GM11168 (cell line): ENCODE measurements around the gene NMNAT2.

Experiments used
- in situ Hi-C: fragments of 300-500 bp; cut with MboI; formaldehyde crosslinking; loops from one replicate; pipeline ENCODE4 v1.12.0; 2022; ENCODE audit warnings: low sequenced_read_pairs; ENCODE audit not compliant: unreplicated experiment

NMNAT2 gene

GRCh38 chr1:183291802-183292514 lies 126.2 kb downstream of the NMNAT2 start:
- in situ Hi-C loops: no loop called here

- in situ Hi-C loops: no loop called here
These were observed 126.9 kb downstream of the NMNAT2 start for GRCh38 chr1:183291216-183291762.

GRCh38 chr1:183290628-183291027 lies 127.6 kb downstream of the NMNAT2 start:
- in situ Hi-C loops: no loop called here

DNA sequence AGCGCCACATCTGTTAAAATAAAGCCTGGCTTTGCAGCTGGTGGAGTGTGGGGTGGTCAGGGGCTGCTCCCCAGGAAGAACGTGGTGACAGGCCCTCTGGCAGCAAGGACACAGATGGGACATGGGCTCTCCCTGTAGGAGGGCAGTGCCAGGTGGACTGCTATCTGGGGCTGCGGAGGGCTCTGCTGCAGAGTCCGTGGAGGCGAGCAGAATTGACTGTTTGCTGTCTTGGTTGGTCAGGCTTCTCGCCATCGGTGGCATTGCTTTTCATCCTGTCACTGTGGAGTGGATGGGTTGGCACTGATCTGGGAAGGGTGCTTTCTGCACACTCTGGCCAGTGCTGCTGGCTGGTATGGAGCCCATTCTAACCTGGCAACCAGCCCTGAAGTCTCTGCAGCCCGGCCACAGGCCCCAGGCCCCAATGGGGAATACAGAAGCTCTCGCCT lies 129.1 kb downstream of the NMNAT2 start:
- in situ Hi-C loops: no loop called here

GRCh38 chr1:183288583-183288982 lies 129.6 kb downstream of the NMNAT2 start:
- in situ Hi-C loops: no loop called here

DNA sequence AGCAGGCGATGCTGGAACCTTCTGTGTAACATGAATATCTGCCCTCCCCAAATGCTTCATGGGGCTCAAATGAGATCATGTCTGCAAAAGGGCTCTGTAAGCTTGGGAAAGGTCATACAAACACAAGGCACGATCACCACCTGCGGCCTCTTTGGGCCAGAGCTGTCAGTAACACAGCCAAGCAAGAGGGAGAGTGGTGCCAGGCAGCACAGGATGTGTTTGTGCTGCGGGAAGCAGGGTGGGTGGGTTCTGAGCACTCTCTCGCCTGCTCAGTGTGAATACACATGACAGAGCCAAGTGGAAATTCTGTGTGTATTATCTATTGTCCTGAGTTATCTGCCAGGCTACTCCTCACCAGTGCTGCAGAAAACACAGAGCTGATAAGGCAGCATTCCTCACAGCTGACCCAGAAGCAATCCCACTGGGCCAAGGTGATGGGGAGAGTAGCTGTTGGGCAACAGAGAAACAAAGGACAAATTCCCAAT lies 130.9 kb downstream of the NMNAT2 start:
- in situ Hi-C loops: no loop called here

- in situ Hi-C loops: no loop called here
These were observed 132.4 kb downstream of the NMNAT2 start for GRCh38 chr1:183285746-183286145.

DNA sequence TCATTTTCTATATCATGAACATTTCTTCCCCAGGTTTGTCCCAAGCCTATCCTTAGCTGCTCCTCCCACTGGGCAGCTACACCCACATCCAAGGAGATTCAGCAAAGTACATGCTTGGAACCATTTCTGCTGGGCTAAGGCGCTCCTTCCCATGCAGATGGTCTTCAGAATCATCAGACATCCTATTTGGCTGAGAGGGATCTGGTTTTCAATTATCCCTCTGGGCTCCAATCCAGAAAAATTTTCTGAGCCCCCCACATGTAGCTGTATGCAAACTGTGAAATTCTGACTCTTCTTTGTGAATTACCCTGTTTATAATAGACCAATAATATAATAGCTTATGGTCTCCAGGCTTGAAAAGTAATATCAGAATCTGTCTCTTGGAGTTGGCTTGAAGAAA lies 132.9 kb downstream of the NMNAT2 start:
- in situ Hi-C loops: no loop called here

GRCh38 chr1:183284086-183284485 lies 134.1 kb downstream of the NMNAT2 start:
- in situ Hi-C loops: no loop called here

- in situ Hi-C loops: no loop called here
These were observed 134.9 kb downstream of the NMNAT2 start for GRCh38 chr1:183283286-183283685.

DNA sequence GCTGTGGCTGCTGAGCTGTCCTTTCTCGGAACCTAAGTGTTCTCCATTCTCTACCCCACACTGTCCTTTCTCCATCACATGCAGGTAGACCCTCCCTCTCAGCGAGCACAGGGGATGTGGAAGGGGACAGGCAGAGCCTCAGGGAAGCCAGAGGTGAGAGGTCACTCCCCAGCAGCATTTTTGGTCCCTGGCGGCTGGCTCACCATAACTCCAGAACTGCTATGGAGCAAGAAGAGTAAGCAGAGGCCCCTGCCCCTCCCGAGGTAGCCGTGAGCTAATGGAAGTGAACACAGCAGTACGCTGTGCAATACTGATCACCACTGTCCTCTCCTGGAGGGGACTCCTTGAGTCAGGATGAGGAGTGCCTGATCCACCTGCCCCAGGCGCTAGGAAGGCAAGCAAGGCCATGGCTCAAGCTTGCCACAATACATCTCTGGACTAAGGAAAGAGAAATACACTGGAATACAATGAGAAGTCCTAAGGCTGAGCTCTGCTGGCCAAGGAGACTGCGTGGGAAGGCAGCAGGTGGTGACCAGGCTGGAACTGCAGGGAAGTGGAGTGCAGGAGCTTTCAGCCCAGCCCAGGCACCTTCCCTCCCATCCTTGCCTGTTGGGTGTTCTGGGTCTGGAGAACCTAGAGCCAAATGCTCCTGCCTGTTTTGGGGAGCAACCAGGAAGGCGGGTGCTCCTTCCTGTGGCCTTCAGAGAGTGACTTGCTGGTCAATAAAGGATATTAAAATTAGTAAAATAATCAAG lies 135.9 kb downstream of the NMNAT2 start:
- in situ Hi-C loops: no loop called here

DNA sequence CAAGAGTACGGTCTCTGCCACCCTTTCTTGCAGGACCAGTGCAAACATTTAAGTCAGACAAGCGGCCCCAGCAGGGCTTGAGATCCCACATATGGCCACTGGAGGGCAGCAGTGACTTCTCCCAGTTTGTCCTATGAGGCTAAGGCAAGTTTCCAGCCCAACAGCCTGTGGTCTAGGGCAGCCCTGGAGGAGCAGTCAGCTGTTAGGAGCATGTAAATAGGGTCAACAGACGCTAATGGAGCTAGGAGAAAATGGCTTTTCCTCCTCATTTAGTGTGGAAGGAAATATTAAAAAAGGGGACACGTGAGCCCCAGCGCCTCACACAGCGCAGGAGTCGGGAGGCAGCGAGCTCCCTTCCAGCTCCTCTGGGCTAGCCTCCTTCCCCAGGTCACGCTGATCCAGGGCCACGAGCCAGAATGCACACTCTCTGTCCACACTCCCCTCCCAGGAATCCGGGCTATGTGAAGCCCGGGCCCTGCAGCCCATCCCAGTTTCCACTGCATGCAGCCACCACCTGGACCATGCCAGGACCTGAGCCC lies 136.6 kb downstream of the NMNAT2 start:
- in situ Hi-C loops: no loop called here

GRCh38 chr1:183281039-183281438 lies 137.1 kb downstream of the NMNAT2 start:
- in situ Hi-C loops: no loop called here

- in situ Hi-C loops: no loop called here
These were observed 138.3 kb downstream of the NMNAT2 start for GRCh38 chr1:183279835-183280234.

DNA sequence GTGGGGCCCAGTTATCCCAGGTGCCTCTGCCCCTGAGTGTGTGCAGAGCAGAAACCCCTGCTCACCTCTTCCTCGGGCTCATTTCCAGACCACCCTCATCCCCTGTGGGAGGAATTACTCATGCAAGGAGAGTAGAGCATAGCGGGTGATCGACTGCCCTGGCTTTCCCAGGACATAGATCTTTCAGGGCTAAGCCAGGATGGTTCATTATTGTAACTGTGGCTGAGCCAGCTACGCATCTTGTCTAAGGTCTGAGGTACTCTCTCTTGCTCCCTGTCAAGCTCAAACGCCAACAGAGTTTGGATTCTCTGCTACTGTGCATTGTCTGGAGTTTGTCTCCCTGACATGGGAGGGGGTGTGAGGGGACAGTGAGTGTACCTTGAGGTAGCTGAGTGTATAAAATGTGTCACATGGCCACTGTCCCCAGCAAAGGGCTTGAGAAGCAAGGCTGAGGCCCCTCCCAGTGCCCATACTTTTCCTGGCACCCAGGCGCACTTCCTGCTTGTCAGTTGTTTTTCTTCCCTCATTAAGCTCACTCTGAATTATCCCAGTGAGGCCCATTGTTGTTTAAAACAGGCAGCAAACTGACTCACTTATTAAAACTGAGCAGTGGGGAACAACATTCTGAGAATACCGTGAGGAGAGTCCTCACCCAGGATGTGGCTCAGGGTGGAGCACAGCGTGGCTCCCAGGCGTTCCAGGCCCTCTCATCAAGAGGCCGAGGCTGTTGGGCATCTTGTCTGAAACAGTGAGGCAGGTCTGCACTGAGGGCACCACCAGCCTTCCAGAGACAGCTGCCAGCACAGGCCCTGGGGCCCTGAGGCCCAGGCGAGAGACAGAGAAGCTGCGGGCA lies 139.2 kb downstream of the NMNAT2 start:
- in situ Hi-C loops: no loop called here

DNA sequence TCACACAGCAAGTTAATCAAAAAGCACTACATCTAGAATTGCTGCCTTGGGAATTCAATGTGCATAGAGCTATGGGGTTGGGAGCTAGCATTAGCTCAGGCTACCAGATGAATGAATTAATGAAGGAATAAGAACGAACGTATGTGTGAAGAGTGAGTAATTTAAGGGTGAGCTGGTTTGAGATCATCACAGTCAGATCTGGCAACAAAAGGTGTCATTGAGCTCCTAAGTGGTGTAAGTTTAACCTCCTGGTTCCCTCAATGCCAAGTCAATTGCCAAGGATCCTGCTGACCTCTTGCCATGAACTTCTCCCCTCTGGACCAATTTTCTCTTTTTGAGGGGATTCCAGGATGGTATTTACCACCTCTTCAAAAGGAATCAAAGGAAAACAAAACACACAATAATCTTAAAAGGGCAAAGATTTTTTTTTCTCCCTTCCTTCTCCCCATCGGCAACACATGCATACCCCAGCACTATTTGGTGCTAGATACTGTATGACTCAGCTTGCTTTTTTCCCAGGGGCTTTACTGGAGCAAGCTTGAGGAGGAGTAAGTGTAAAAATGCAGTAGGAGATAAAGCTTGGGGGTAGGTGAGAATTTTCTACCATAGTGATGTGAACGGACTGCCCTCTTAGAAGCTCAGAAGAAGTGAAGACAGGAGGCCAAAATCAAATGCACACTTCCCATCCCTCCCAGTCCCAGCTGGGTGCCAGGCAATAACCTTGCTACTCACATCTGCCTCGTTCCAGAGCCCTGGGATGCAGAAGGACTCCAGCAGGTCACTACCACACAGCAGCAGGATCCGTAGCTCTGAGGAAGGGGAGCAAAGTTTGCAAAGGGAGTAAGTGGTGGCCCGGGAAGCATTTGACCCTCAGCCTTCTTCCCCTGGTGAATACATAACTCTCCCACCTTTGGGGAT lies 140.1 kb downstream of the NMNAT2 start:
- in situ Hi-C loops: no loop called here

DNA sequence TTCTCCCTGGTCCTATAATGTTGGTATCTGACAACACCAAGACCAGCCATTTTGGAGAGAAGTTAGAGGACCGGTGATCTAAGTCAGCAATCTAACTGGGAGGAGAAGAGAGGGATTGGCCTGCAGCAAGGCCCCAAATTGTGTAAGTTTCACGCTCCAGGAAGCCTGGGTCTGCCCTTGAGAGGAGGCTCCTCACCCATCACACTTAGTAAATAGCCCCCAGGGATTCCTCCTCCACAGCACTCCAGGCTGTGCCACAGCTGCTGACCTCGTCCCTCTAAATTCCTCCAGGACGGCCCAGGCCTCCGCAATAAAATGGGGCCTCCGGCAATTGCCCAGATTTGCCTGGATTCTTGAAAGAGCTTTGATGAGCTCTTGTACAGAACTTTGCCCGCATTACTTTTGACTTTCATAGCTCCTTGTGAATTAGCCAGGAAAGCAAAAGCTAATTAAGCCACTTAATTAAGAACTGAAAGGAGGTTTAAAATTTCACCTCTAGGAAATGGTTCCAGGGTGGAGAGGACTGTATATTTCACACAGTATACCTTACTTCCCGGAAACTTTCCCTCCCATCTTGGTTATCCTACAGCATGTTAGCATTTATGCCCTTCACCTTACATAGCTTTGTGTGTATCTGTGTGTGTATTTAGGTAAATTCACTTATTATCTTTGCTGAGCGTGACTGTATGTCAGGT lies 141.6 kb downstream of the NMNAT2 start:
- in situ Hi-C loops: no loop called here

- in situ Hi-C loops: no loop called here
These were observed 142.9 kb downstream of the NMNAT2 start for GRCh38 chr1:183275322-183275721.

- in situ Hi-C loops: no loop called here
These were observed 143.3 kb downstream of the NMNAT2 start for GRCh38 chr1:183274836-183275235.
